Measurements from ENCODE around the gene SAMD8. TPM values are rescaled to one million over a fixed set of nuclear protein-coding genes. Genes with fewer than 3 reads are reported as not detected.

Gene SAMD8
- total and polyA plus RNA-seq, 8 donors = 12.9 to 22.4 (median 14.2) TPM

DNA sequence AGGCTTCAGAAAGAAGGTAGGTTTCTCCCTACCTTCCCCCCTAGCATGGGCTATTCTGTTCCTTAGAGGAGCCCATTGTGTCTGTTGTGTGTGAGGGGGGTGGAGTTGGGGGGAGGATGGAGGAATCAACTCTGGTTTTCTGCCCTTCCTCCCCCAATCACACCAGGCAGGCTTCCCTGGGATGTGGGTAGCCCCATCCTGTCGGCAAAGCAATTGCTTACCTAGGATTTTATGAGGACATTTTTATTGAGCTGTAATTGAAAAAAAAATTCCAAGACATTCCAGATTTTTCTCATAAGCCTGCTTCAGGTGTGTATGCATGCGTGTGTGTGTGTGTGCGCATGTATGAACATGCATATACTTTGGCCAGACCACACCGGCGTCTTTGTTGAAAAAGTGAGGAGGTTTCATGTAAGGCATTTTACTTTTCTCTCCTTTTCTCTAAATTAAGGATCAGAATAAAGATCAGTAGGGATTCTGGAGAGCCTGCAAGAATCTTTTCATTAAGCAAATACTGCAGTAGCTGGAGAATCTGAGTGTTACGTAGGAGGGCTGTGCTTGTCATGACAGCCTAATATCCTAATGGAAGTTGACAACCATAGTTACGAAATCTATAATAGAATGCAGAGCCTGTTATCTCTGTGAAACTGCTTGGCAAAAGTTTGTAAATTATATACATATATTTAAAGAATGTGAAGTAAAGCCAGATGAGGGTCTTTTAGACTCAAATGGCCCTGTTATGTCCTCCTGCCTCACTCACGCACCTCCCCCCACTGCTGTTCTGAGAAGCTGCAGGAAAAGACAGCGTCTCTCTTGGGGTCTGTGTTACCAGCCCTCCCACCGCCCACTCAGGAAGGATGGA is 27.3 kb upstream of the SAMD8 start:
- DNase-seq = peak in 1 of 4 donors; percentile 35
- H3K36me3 ChIP-seq = no peaks in the 10 kb centered on the region

DNA sequence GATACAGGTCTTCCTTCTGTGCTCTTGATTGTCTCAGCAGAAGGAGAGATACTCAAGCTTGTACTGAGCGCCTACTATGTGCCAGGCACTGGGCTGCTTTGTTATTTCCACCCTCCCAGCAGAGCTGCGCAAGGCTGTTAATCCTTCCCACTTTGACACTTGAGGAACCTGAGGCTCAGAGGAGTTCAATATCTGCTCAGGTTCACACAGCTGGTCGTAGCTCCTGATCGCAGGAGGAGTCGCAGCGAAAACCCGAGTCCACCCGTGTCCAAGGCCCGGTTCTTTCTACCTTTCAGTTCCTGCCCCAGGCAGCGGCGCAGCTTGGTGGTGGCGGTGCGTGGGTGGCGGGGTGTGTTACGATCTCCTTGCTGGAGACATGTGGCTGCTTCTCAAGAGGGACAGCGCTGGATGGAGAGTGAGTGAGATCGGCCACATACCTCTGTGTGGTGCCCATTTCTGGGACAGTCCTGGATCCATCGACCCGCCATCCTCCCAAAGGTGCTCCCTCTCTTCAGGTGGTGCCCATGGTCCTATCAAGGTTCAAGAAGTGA is 26.5 kb upstream of the SAMD8 start:
- intact Hi-C loops (cut with DNase I) = no loop called here
- DNase-seq (no peak), ATAC-seq (no peak)
- TF ChIP-seq, protein P1, sequence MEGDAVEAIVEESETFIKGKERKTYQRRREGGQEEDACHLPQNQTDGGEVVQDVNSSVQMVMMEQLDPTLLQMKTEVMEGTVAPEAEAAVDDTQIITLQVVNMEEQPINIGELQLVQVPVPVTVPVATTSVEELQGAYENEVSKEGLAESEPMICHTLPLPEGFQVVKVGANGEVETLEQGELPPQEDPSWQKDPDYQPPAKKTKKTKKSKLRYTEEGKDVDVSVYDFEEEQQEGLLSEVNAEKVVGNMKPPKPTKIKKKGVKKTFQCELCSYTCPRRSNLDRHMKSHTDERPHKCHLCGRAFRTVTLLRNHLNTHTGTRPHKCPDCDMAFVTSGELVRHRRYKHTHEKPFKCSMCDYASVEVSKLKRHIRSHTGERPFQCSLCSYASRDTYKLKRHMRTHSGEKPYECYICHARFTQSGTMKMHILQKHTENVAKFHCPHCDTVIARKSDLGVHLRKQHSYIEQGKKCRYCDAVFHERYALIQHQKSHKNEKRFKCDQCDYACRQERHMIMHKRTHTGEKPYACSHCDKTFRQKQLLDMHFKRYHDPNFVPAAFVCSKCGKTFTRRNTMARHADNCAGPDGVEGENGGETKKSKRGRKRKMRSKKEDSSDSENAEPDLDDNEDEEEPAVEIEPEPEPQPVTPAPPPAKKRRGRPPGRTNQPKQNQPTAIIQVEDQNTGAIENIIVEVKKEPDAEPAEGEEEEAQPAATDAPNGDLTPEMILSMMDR (IDR thresholded peaks at IDR 0.05) = no peak
- no peaks in the 10 kb centered on the region for H3K27me3 ChIP-seq
- no peaks in the 10 kb centered on the region for H3K36me3 ChIP-seq
- no peak overlapping the region for H3K4me3 ChIP-seq
- H3K4me1 ChIP-seq = no peaks in the 10 kb centered on the region
- H3K9me3 ChIP-seq = peaks cover 0 to 8% of the 10 kb centered on the region in 2 donors
- no peak overlapping the region for H3K27ac ChIP-seq

More for the DNA sequence above, 27.3 kb upstream of the SAMD8 start:
- ATAC-seq = no peak
- Histone ChIP-seq H3K9me3 (peaks cover 0 to 8% of the 10 kb centered on the region in 2 donors), H3K4me3 (no peak overlapping the region), H3K27ac (no peak overlapping the region), H3K27me3 (no peaks in the 10 kb centered on the region), H3K4me1 (no peaks in the 10 kb centered on the region)
- intact Hi-C loops (cut with DNase I) = no loop called here
- TF ChIP-seq, protein P1 (IDR thresholded peaks at IDR 0.05) = no peak

DNA sequence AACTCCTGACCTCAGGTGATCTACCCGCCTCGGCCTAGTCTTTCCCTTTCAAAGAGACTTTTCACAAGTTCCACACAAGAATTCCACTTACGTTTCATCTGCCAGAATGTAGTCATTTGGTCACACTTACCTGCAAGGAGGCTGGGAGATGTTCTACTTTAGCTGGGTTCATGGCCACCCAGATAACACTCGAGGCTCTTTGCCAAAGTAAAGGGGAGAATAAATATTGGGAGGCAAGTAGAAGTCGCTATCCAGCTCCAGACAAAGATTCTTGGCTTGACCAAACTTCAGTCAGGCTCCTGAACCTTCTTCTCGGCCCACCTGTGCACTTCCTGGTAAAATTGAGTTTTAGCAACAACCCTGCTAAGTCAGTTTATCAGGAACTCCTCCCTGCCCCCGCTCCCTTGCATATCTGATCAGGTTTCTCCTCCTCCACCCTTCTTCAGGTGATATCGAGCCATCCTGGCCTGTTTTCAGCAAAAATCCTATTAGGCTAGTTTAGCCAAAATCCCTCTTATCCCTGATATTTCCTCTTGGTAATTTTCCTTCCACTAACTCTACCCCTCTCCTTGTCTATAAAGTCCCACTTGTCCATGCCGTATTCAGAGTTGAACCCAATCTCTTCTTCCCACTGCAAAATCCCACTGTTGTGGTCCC is 25.1 kb upstream of the SAMD8 start:
- H3K36me3 ChIP-seq = no peaks in the 10 kb centered on the region
- H3K27ac ChIP-seq = no peak overlapping the region
- H3K4me1 ChIP-seq = no peaks in the 10 kb centered on the region
- no peak overlapping the region for H3K4me3 ChIP-seq
- H3K27me3 ChIP-seq = no peaks in the 10 kb centered on the region
- H3K9me3 ChIP-seq = peaks cover 0 to 4% of the 10 kb centered on the region in 2 donors
- DNase-seq (no peak), ATAC-seq (no peak)
- TF ChIP-seq, protein P1 (IDR thresholded peaks at IDR 0.05) = no peak
- intact Hi-C loops (cut with DNase I) = no loop called here

DNA sequence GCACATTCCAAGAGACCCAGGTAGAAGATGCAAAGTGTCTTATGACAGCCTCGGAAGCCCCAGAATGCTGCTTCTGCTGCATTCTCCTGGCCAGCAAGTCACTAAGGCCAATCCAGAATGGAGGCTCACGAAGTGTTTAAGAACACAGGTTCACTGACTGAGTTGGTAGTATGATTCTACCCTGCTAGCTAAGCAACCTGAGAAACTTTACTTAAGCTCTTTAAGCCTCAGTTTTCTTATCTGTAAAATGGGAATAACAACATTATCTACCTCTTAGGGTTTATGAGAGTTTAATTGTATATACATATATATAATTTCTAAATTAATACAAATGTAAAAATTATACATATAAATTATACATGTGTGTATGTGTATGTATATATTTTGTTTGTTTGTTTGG is 22.8 kb upstream of the SAMD8 start:
- Histone ChIP-seq H3K36me3 (no peaks in the 10 kb centered on the region), H3K27ac (no peak overlapping the region), H3K9me3 (no peaks in the 10 kb centered on the region), H3K4me3 (no peak overlapping the region), H3K4me1 (no peaks in the 10 kb centered on the region), H3K27me3 (no peaks in the 10 kb centered on the region)
- DNase-seq (no peak), ATAC-seq (no peak)
- intact Hi-C loops (cut with DNase I) = no loop called here
- TF ChIP-seq, protein P1 (IDR thresholded peaks at IDR 0.05) = no peak

DNA sequence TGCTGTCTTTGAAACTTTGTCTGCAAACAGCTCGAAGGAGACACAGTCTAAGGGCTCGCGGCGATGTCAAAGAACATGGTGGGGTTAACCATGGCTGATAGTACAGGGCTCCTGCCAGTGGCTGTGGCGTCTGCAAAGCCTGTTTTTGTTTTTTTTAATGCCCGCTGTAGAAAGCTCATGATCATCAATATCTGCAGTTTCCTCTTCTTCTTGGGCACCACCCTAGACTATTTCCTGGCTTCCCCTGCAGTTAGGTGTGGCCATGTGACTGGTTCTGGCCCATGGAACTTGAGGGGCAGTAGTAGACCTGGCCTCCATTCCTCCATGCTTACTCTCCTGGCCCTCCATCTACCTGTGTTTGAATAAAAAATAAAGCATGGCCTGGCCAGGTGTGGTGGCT is 21.8 kb upstream of the SAMD8 start:
- Histone ChIP-seq H3K4me1 (no peaks in the 10 kb centered on the region), H3K36me3 (no peaks in the 10 kb centered on the region), H3K27ac (no peak overlapping the region), H3K4me3 (no peak overlapping the region), H3K9me3 (no peaks in the 10 kb centered on the region), H3K27me3 (no peaks in the 10 kb centered on the region)
- no peak for ATAC-seq
- intact Hi-C loops (cut with DNase I) = no loop called here
- DNase-seq = no peak
- TF ChIP-seq, protein P1 (IDR thresholded peaks at IDR 0.05) = no peak

Measured in left lung (tissue), 10 donors.